Neural cell (in vitro differentiated cells): ENCODE data around the gene TBC1D20. TPM values are rescaled to one million over a fixed set of nuclear protein-coding genes. Genes with fewer than 3 reads are reported as not detected.

Experiments used
- H2AFZ ChIP-seq: fragments of 200-600, 300-800 bp; sonication (generic), shearing (Covaris generic); 2 replicates; pipeline ENCODE4 v1.6.0; 2014; ENCODE audit warnings: low read depth, mild to moderate bottlenecking, antibody characterized with exemption, low read length, moderate library complexity
- H3F3A ChIP-seq: fragments of 200-600 bp; shearing (Covaris generic); 2 replicates; pipeline ENCODE4 v1.6.1; 2016; ENCODE audit warnings: mild to moderate bottlenecking, moderate library complexity, mixed read lengths, antibody characterized with exemption, low read length; ENCODE audit not compliant: insufficient read depth, poor library complexity, severe bottlenecking
- H3K27ac ChIP-seq: fragments of 200-600, 300-800 bp; sonication (generic), shearing (Covaris generic); 2 replicates; pipeline ENCODE4 v1.5.1; 2014; ENCODE audit warnings: mild to moderate bottlenecking, low read length, moderate library complexity
- H3K27me3 ChIP-seq: fragments of 300-800, 200-600 bp; sonication (generic), shearing (Covaris generic); 2 replicates; pipeline ENCODE4 v1.6.0; 2014; ENCODE audit warnings: mild to moderate bottlenecking, low read depth, low read length, moderate library complexity; ENCODE audit not compliant: insufficient read depth
- H3K36me3 ChIP-seq: fragments of 300-800, 200-600 bp; sonication (generic), shearing (Covaris generic); 2 replicates; pipeline ENCODE4 v1.5.1; 2014; ENCODE audit warnings: mild to moderate bottlenecking, antibody characterized with exemption, low read length, moderate library complexity; ENCODE audit not compliant: insufficient read depth
- H3K4me2 ChIP-seq: fragments of 300-800, 200-600 bp; sonication (generic), shearing (Covaris generic); 2 replicates; pipeline ENCODE4 v1.6.0; 2014; ENCODE audit warnings: mild to moderate bottlenecking, low read length
- H3K4me3 ChIP-seq: fragments of 300-800, 200-600 bp; sonication (generic), shearing (Covaris generic); 2 replicates; pipeline ENCODE4 v1.5.1; 2014; ENCODE audit warnings: mild to moderate bottlenecking, low read length, moderate library complexity
- H3K79me2 ChIP-seq: fragments of 200-600 bp; shearing (Covaris generic); replicated peaks from 2 replicates; pipeline ENCODE4 v1.6.0; 2014; ENCODE audit warnings: mild to moderate bottlenecking, low read length, moderate library complexity; ENCODE audit not compliant: insufficient read depth
- H3K9ac ChIP-seq: fragments of 300-800, 200-600 bp; sonication (generic), shearing (Covaris generic); 2 replicates; pipeline ENCODE4 v1.6.1; 2016; ENCODE audit warnings: mild to moderate bottlenecking, low read length, mixed read lengths
- H3K9me2 ChIP-seq: fragments of 200-600 bp; shearing (Covaris generic); 2 replicates; pipeline ENCODE4 v1.6.1; 2016; ENCODE audit warnings: mild to moderate bottlenecking, low read length, mixed read lengths; ENCODE audit not compliant: insufficient read depth
- H3K9me3 ChIP-seq: fragments of 200-600, 300-800 bp; sonication (generic), shearing (Covaris generic); 2 replicates; pipeline ENCODE4 v1.6.1; 2016; ENCODE audit warnings: mild to moderate bottlenecking, mixed run types, low read length, moderate library complexity, mixed read lengths
- H4K20me1 ChIP-seq: fragments of 200-600 bp; shearing (Covaris generic); 2 replicates; pipeline ENCODE4 v1.6.1; 2016; ENCODE audit warnings: mild to moderate bottlenecking, mixed run types; ENCODE audit not compliant: insufficient read depth
- CTCF ChIP-seq: fragments of 450-650 bp; IDR thresholded peaks from 2 replicates; pipeline ENCODE4 v1.5.1; 2014; ENCODE audit warnings: antibody characterized with exemption, mild to moderate bottlenecking, moderate library complexity; ENCODE audit not compliant: poor library complexity, severe bottlenecking
- EP300 ChIP-seq: fragments of 450-650 bp; conservative IDR thresholded peaks from 2 replicates; pipeline ENCODE4 v1.6.1; 2014; ENCODE audit warnings: antibody characterized with exemption, mild to moderate bottlenecking, moderate library complexity; ENCODE audit not compliant: poor library complexity, severe bottlenecking
- EZH2 ChIP-seq: fragments of 200-600, 300-800 bp; shearing (Covaris generic), sonication (generic); IDR thresholded peaks from 2 replicates; pipeline ENCODE4 v1.6.1; 2014; ENCODE audit warnings: antibody characterized with exemption, low read length, borderline replicate concordance, mild to moderate bottlenecking; ENCODE audit not compliant: insufficient read depth, poor library complexity, severe bottlenecking
- MXI1 ChIP-seq: fragments of 450-650 bp; conservative IDR thresholded peaks from 2 replicates; pipeline ENCODE4 v1.6.1; 2014; ENCODE audit warnings: antibody characterized with exemption, mild to moderate bottlenecking; ENCODE audit not compliant: poor library complexity, severe bottlenecking
- POLR2AphosphoS5 ChIP-seq: IDR thresholded peaks from 2 replicates; pipeline ENCODE4 v1.6.1; 2012
- RAD21 ChIP-seq: fragments of 450-650 bp; conservative IDR thresholded peaks from 2 replicates; pipeline ENCODE4 v1.6.1; 2014; ENCODE audit warnings: antibody characterized with exemption, mild to moderate bottlenecking, moderate library complexity
- REST ChIP-seq: IDR thresholded peaks from 2 replicates; pipeline ENCODE4 v1.6.1; 2012; ENCODE audit warnings: borderline replicate concordance
- SMC3 ChIP-seq: fragments of 450-650 bp; conservative IDR thresholded peaks from 2 replicates; pipeline ENCODE4 v1.6.1; 2014; ENCODE audit warnings: antibody characterized with exemption, mild to moderate bottlenecking, moderate library complexity; ENCODE audit not compliant: poor library complexity
- TAF1 ChIP-seq: IDR thresholded peaks from 2 replicates; pipeline ENCODE4 v1.6.1; 2012; ENCODE audit warnings: low read depth
- polyA plus RNA-seq: library from polyadenylated mRNA; depleted of rRNA; stranded (reverse); fragments of >200 nt; gene quantifications from 2 replicates; pipeline ENCODE4 v1.2.3, GENCODE V29; 2014

TBC1D20 gene
- polyA plus RNA-seq, 1 donor from 2014 or later = 25.1 TPM

DNA sequence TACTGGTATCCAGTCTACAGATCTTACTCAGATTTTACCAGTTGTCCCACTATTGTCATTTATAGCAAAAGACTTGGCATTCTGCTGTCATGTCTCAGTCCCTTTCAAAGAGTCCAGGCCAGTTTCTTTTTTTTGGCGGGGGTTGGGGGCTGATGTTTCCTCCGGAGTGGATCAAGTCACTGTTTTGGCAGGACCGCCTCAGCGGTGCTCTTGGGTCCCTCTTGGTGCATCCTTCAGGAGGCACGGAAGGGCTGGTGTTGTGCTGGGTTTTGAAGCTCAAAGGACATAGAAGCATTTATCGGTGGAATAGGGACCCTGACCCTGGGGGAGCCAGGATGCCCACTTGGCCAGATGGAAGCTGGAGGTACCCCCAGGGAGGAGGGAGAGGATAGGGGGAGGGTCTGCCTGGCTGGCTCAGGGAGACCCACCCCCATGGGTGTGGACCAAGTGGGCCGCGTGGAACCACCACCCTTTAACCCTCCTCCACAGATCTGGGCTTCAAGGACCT is 43.4 kb downstream of the TBC1D20 start:
- Histone ChIP-seq H3K27ac (no peak overlapping the region), H3K36me3 (no peaks in the 10 kb centered on the region), H2AFZ (no peak overlapping the region), H3K4me2 (no peak overlapping the region), H3K9me2 (no peaks in the 10 kb centered on the region), H3K9ac (no peak overlapping the region), H3K79me2 (no peaks in the 10 kb centered on the region), H3K9me3 (no peaks in the 10 kb centered on the region), H3K27me3 (no peaks in the 10 kb centered on the region), H3K4me3 (no peak overlapping the region), H3F3A (no peaks in the 10 kb centered on the region), H4K20me1 (no peaks in the 10 kb centered on the region)
- no peak for TF ChIP-seq TAF1
- no peak for TF ChIP-seq RAD21
- TF ChIP-seq EZH2 = no peak
- TF ChIP-seq REST = no peak
- TF ChIP-seq EP300 = no peak
- no peak for TF ChIP-seq POLR2AphosphoS5

GRCh38 chr20:417801-418342 is 44.5 kb downstream of the TBC1D20 start:
- Histone ChIP-seq H3K27ac (no peak overlapping the region), H3K4me3 (no peak overlapping the region), H3F3A (no peaks in the 10 kb centered on the region), H3K9ac (no peak overlapping the region), H3K4me2 (no peak overlapping the region), H3K79me2 (peaks cover 8% of the 10 kb centered on the region), H3K27me3 (no peaks in the 10 kb centered on the region), H3K9me3 (no peaks in the 10 kb centered on the region), H4K20me1 (no peaks in the 10 kb centered on the region), H2AFZ (no peak overlapping the region), H3K36me3 (no peaks in the 10 kb centered on the region), H3K9me2 (no peaks in the 10 kb centered on the region)
- TF ChIP-seq SMC3 (no peak), REST (no peak), CTCF (no peak), POLR2AphosphoS5 (no peak), EP300 (no peak), TAF1 (no peak), EZH2 (no peak), MXI1 (no peak), RAD21 (no peak)
